ENCODE measurements around the gene ZC3H7A. TPM values are rescaled to one million over a fixed set of nuclear protein-coding genes. Genes with fewer than 3 reads are reported as not detected.
A peak's percentile ranks its signal among the peaks of the same experiment; 100 is the strongest.

The ZC3H7A gene
- total and polyA plus RNA-seq, 2 of the 13 experiments (the other 11 are each of a cell fraction or from before 2014, with no cell fraction given), result 29.2 to 36.8 TPM

DNA sequence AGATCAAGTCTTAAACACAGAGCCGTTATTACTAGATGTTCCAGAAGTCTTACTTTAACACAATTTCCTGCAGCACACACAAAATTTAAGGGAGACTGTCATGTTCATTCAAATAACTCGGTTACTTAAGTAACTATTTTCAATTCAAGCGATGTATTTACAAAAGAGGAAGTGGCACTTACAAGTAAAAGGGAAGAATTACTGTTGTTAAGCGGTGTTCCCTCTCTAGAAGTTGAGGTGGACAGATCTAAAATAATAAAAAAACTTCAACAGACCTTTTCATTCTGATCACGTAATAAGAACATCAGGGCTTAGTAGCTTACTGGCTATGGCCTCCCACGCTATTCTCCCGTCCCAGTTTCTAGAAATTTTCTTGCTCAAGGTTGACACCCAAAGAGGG, 28.2 kb downstream of the ZC3H7A start:
- H3K9ac ChIP-seq (ENCODE audit: insufficient read depth, low read depth, low read length), result no peak overlapping the region
- ChIA-PET CTCF (ENCODE audit: low intra/inter-chr PET ratio, low total read pairs) (no interaction called here), POLR2A (no interaction called here)
- 97% methylated on average over 7 of the region's 7 CpGs for WGBS (ENCODE audit: low lambda C conversion rate)
- no peak overlapping the region for H3K4me2 ChIP-seq (ENCODE audit: low read depth, low read length)
- intact Hi-C loops (cut with micrococcal nuclease; ENCODE audit: unreplicated experiment), result no loop called here
- H3K9me3 ChIP-seq (ENCODE audit: low read length), result no peaks in the 10 kb centered on the region
- FAIRE-seq (no peak), ATAC-seq (no peak), DNase-seq (ENCODE audit: low spot score) (no peak)
- H4K20me1 ChIP-seq (ENCODE audit: insufficient read depth, low read length), result no peaks in the 10 kb centered on the region
- no peak overlapping the region for H3K4me3 ChIP-seq (replicated peaks in 1 of 3; ENCODE audit: insufficient read depth in 1 of 3, low read depth in 2 of 3, low read length in 3 of 3)
- no peak overlapping the region for H2AFZ ChIP-seq (ENCODE audit: low read length)
- H3K36me3 ChIP-seq (replicated peaks in 1 of 2; ENCODE audit: control insufficient read depth in 1 of 2, insufficient read depth in 2 of 2, low read length in 2 of 2), result peaks cover 35 to 76% of the 10 kb centered on the region in 2 experiments
- H3K27ac ChIP-seq (ENCODE audit: extremely low read length, insufficient read depth, low read length), result no peak overlapping the region
- BruUV-seq (replicated peaks), result TSS peak; percentile 32
- TF ChIP-seq ZNF816 (CRISPR knock-in tag; IDR thresholded peaks at IDR 0.05; ENCODE audit: borderline replicate concordance) (no peak), ZNF460 (CRISPR knock-in tag; IDR thresholded peaks at IDR 0.05; ENCODE audit: borderline replicate concordance) (no peak), ZBTB21 (CRISPR knock-in tag; IDR thresholded peaks at IDR 0.05) (no peak), CBFB (CRISPR knock-in tag; IDR thresholded peaks at IDR 0.05) (no peak), YY1 (IDR thresholded peaks at IDR 0.05; ENCODE audit: insufficient read depth, insufficient replicate concordance, low read depth, low read length) (no peak), HMG20A (CRISPR knock-in tag; IDR thresholded peaks at IDR 0.05; ENCODE audit: borderline replicate concordance) (no peak), RXRB (CRISPR knock-in tag; IDR thresholded peaks at IDR 0.05; ENCODE audit: borderline replicate concordance) (no peak), CTCF (CRISPR knock-in tag; IDR thresholded peaks at IDR 0.05) (no peak), ZNF703 (CRISPR knock-in tag; IDR thresholded peaks at IDR 0.05; ENCODE audit: borderline replicate concordance) (no peak), ZEB1 (IDR thresholded peaks at IDR 0.05; ENCODE audit: insufficient replicate concordance, low read depth) (no peak), NFKB2 (CRISPR knock-in tag; IDR thresholded peaks at IDR 0.05; ENCODE audit: borderline replicate concordance) (no peak), ZNF777 (CRISPR knock-in tag; IDR thresholded peaks at IDR 0.05) (no peak), POLR2AphosphoS2 (IDR thresholded peaks at IDR 0.05; ENCODE audit: low read depth, low read length) (no peak), SRSF9 (IDR thresholded peaks at IDR 0.05; ENCODE audit: borderline replicate concordance, insufficient read depth, low read depth, low read length, poor library complexity, severe bottlenecking) (no peak)
- TF ChIP-seq, protein P1, sequence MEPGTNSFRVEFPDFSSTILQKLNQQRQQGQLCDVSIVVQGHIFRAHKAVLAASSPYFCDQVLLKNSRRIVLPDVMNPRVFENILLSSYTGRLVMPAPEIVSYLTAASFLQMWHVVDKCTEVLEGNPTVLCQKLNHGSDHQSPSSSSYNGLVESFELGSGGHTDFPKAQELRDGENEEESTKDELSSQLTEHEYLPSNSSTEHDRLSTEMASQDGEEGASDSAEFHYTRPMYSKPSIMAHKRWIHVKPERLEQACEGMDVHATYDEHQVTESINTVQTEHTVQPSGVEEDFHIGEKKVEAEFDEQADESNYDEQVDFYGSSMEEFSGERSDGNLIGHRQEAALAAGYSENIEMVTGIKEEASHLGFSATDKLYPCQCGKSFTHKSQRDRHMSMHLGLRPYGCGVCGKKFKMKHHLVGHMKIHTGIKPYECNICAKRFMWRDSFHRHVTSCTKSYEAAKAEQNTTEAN (CRISPR knock-in tag; conservative IDR thresholded peaks at IDR 0.05), result no peak
- TF ChIP-seq, protein P2, sequence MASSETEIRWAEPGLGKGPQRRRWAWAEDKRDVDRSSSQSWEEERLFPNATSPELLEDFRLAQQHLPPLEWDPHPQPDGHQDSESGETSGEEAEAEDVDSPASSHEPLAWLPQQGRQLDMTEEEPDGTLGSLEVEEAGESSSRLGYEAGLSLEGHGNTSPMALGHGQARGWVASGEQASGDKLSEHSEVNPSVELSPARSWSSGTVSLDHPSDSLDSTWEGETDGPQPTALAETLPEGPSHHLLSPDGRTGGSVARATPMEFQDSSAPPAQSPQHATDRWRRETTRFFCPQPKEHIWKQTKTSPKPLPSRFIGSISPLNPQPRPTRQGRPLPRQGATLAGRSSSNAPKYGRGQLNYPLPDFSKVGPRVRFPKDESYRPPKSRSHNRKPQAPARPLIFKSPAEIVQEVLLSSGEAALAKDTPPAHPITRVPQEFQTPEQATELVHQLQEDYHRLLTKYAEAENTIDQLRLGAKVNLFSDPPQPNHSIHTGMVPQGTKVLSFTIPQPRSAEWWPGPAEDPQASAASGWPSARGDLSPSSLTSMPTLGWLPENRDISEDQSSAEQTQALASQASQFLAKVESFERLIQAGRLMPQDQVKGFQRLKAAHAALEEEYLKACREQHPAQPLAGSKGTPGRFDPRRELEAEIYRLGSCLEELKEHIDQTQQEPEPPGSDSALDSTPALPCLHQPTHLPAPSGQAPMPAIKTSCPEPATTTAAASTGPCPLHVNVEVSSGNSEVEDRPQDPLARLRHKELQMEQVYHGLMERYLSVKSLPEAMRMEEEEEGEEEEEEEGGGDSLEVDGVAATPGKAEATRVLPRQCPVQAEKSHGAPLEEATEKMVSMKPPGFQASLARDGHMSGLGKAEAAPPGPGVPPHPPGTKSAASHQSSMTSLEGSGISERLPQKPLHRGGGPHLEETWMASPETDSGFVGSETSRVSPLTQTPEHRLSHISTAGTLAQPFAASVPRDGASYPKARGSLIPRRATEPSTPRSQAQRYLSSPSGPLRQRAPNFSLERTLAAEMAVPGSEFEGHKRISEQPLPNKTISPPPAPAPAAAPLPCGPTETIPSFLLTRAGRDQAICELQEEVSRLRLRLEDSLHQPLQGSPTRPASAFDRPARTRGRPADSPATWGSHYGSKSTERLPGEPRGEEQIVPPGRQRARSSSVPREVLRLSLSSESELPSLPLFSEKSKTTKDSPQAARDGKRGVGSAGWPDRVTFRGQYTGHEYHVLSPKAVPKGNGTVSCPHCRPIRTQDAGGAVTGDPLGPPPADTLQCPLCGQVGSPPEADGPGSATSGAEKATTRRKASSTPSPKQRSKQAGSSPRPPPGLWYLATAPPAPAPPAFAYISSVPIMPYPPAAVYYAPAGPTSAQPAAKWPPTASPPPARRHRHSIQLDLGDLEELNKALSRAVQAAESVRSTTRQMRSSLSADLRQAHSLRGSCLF (CRISPR knock-in tag; IDR thresholded peaks at IDR 0.05; ENCODE audit: borderline replicate concordance), result no peak
- in situ Hi-C loops (cut with HindIII; ENCODE audit: extremely low pct_ligation_motif_present, low pct_unique_long_range_greater_than_20kb), result no loop called here
- no peaks in the 10 kb centered on the region for H3K4me1 ChIP-seq (ENCODE audit: insufficient read depth, low read length)
- no peaks in the 10 kb centered on the region for H3K27me3 ChIP-seq (ENCODE audit: control insufficient read depth in 1 of 2, insufficient read depth in 2 of 2, low read length in 2 of 2)
- no peaks in the 10 kb centered on the region for H3K79me2 ChIP-seq (ENCODE audit: insufficient read depth, low read length)

All from HepG2 (cell line).